ENCODE results near the gene SNF8. TPM values are rescaled to one million over a fixed set of nuclear protein-coding genes. Genes with fewer than 3 reads are reported as not detected.

The SNF8 gene
- total and polyA plus RNA-seq, 2 donors (not counting 1 experiment from before 2014, with no cell fraction given) = 84.2 to 109 TPM

GRCh38 chr17:48908047-48908843 lies 36.4 kb downstream of the SNF8 start, which contains the start of gene UBE2Z:
UBE2Z (plus strand) TSS chr17:48908407; CDS start chr17:48908504, 97 bp downstream.
- TF ChIP-seq CTCF (conservative IDR thresholded peaks at IDR 0.05 in 1 of 2, IDR thresholded peaks at IDR 0.05 in 1 of 2; ENCODE audit: low read depth in 1 of 2, low read length in 2 of 2) = no peak
- no peak for TF ChIP-seq EZH2 (IDR thresholded peaks at IDR 0.05; ENCODE audit: low read length, missing control alignments)
- peaks cover 8% of the 10 kb centered on the region for H3K4me1 ChIP-seq (ENCODE audit: control insufficient read depth, extremely low read depth, insufficient read depth, low read length)
- H3K79me2 ChIP-seq (ENCODE audit: control insufficient read depth, insufficient read depth, low read length) = peaks cover 45% of the 10 kb centered on the region
- H4K20me1 ChIP-seq (ENCODE audit: control insufficient read depth, extremely low read depth, insufficient read depth, low read length) = peaks cover 2% of the 10 kb centered on the region
- no peaks in the 10 kb centered on the region for H3K9me3 ChIP-seq (ENCODE audit: control insufficient read depth, insufficient read depth, low read depth, low read length)
- peaks cover 7% of the 10 kb centered on the region for H3K36me3 ChIP-seq (ENCODE audit: control insufficient read depth, insufficient read depth, low read length)
- peak within 1 kb of the TSS; percentile 79 to 94 (median 88) for H3K4me3 ChIP-seq (replicated peaks in 1 of 4; ENCODE audit: control extremely low read depth in 1 of 4, insufficient read depth in 1 of 4, low read depth in 3 of 4, low read length in 4 of 4)
- H3K9ac ChIP-seq (ENCODE audit: insufficient read depth, low read length) = peak within 1 kb of the TSS; percentile 94
- peak within 1 kb of the TSS; percentile 95 for H2AFZ ChIP-seq (ENCODE audit: low read length)
- peak within 1 kb of the TSS; percentile 98 for H3K4me2 ChIP-seq (ENCODE audit: extremely low read depth, insufficient read depth, low read length)
- DNase-seq (ENCODE audit: low read depth in 2 of 2) = peak; percentile 93 to 97
- peak within 1 kb of the TSS; percentile 99 for H3K27ac ChIP-seq (ENCODE audit: insufficient read depth, low read length)
- no peaks in the 10 kb centered on the region for H3K27me3 ChIP-seq (ENCODE audit: control insufficient read depth, insufficient read depth, low read length)

GRCh38 chr17:48907713-48908046 lies 37.0 kb downstream of the SNF8 start:
- H3K4me2 ChIP-seq (ENCODE audit: extremely low read depth, insufficient read depth, low read length) = peak overlapping the region; percentile 98
- peak overlapping the region; percentile 79 to 89 (median 84) for H3K4me3 ChIP-seq (replicated peaks in 1 of 4; ENCODE audit: control extremely low read depth in 1 of 4, insufficient read depth in 1 of 4, low read depth in 3 of 4, low read length in 4 of 4)
- H3K27me3 ChIP-seq (ENCODE audit: control insufficient read depth, insufficient read depth, low read length) = no peaks in the 10 kb centered on the region
- DNase-seq (ENCODE audit: low read depth in 2 of 2) = peak; percentile 62 to 69
- H4K20me1 ChIP-seq (ENCODE audit: control insufficient read depth, extremely low read depth, insufficient read depth, low read length) = peaks cover 2% of the 10 kb centered on the region
- H2AFZ ChIP-seq (ENCODE audit: low read length) = peak overlapping the region; percentile 95
- peaks cover 4% of the 10 kb centered on the region for H3K36me3 ChIP-seq (ENCODE audit: control insufficient read depth, insufficient read depth, low read length)
- peaks cover 8% of the 10 kb centered on the region for H3K4me1 ChIP-seq (ENCODE audit: control insufficient read depth, extremely low read depth, insufficient read depth, low read length)
- H3K79me2 ChIP-seq (ENCODE audit: control insufficient read depth, insufficient read depth, low read length) = peaks cover 40% of the 10 kb centered on the region
- H3K9ac ChIP-seq (ENCODE audit: insufficient read depth, low read length) = peak overlapping the region; percentile 94
- H3K27ac ChIP-seq (ENCODE audit: insufficient read depth, low read length) = peak overlapping the region; percentile 99
- H3K9me3 ChIP-seq (ENCODE audit: control insufficient read depth, insufficient read depth, low read depth, low read length) = no peaks in the 10 kb centered on the region
- TF ChIP-seq CTCF (conservative IDR thresholded peaks at IDR 0.05 in 1 of 2, IDR thresholded peaks at IDR 0.05 in 1 of 2; ENCODE audit: low read depth in 1 of 2, low read length in 2 of 2) (no peak), EZH2 (IDR thresholded peaks at IDR 0.05; ENCODE audit: low read length, missing control alignments) (no peak)

GRCh38 chr17:48905987-48906515 lies 38.6 kb downstream of the SNF8 start:
- TF ChIP-seq EZH2 (IDR thresholded peaks at IDR 0.05; ENCODE audit: low read length, missing control alignments) (no peak), CTCF (conservative IDR thresholded peaks at IDR 0.05 in 1 of 2, IDR thresholded peaks at IDR 0.05 in 1 of 2; ENCODE audit: low read depth in 1 of 2, low read length in 2 of 2) (no peak)
- DNase-seq (ENCODE audit: low read depth in 2 of 2) = no peak

More at GRCh38 chr17:48905987-48906515, 38.6 kb downstream of the SNF8 start:
- H3K4me3 ChIP-seq (replicated peaks in 1 of 4; ENCODE audit: control extremely low read depth in 1 of 4, insufficient read depth in 1 of 4, low read depth in 3 of 4, low read length in 4 of 4) = no peak overlapping the region
- peaks cover 2% of the 10 kb centered on the region for H4K20me1 ChIP-seq (ENCODE audit: control insufficient read depth, extremely low read depth, insufficient read depth, low read length)
- H2AFZ ChIP-seq (ENCODE audit: low read length) = no peak overlapping the region
- H3K4me2 ChIP-seq (ENCODE audit: extremely low read depth, insufficient read depth, low read length) = no peak overlapping the region
- peaks cover 8% of the 10 kb centered on the region for H3K4me1 ChIP-seq (ENCODE audit: control insufficient read depth, extremely low read depth, insufficient read depth, low read length)
- H3K9ac ChIP-seq (ENCODE audit: insufficient read depth, low read length) = no peak overlapping the region
- H3K27me3 ChIP-seq (ENCODE audit: control insufficient read depth, insufficient read depth, low read length) = no peaks in the 10 kb centered on the region
- H3K79me2 ChIP-seq (ENCODE audit: control insufficient read depth, insufficient read depth, low read length) = peaks cover 24% of the 10 kb centered on the region
- peaks cover 3% of the 10 kb centered on the region for H3K36me3 ChIP-seq (ENCODE audit: control insufficient read depth, insufficient read depth, low read length)
- no peaks in the 10 kb centered on the region for H3K9me3 ChIP-seq (ENCODE audit: control insufficient read depth, insufficient read depth, low read depth, low read length)
- H3K27ac ChIP-seq (ENCODE audit: insufficient read depth, low read length) = no peak overlapping the region
